Caco-2 (cell line): ENCODE results near the gene YY1. TPM values are rescaled to one million over a fixed set of nuclear protein-coding genes. Genes with fewer than 3 reads are reported as not detected.
"Not testable (repeated sequence)": the region's sequence is repeated elsewhere in the genome, so short reads cannot be mapped to it uniquely, and the experiment has no call there.

Experiments used
- BruUV-seq: library from RNA; stranded (reverse); fragments of 400-500 nt; replicated peaks from 2 replicates; lab custom pipeline; 2021; lab: Mats Ljungman, UMichigan
- CTCF ChIA-PET: fragments of 300-600 bp; sonication (Branson Sonifier 250); formaldehyde crosslinking; loops from one replicate; lab custom pipeline; 2022; ENCODE audit warnings: antibody characterized with exemption; lab: Charles Lee
- POLR2A ChIA-PET: fragments of 300-600 bp; sonication (Branson Sonifier 250); formaldehyde crosslinking; loops from one replicate; lab custom pipeline; 2022; ENCODE audit warnings: antibody characterized with exemption; lab: Charles Lee
- DNase-seq, 2 experiments: peaks; one replicate each; pipeline versions ENCODE4 v3.0.0 to v3.0.0-alpha.2; 2020 to 2022
- H3K27me3 ChIP-seq: replicated peaks from 2 replicates; pipeline ENCODE4 v1.6.0; 2011; ENCODE audit warnings: low read length; ENCODE audit not compliant: control insufficient read depth, insufficient read depth
- H3K36me3 ChIP-seq: 2 replicates; pipeline ENCODE4 v1.5.1; 2011; ENCODE audit warnings: low read length; ENCODE audit not compliant: control insufficient read depth, insufficient read depth
- H3K4me1 ChIP-seq: fragments of 250-450 bp; sonication (Bioruptor Pico); 2 replicates; pipeline ENCODE4 v1.5.1; 2020; ENCODE audit warnings: mild to moderate bottlenecking
- H3K4me3 ChIP-seq: 2 replicates; pipeline ENCODE4 v1.5.1; 2011; ENCODE audit warnings: low read depth, mild to moderate bottlenecking, control low read depth, low read length
- H3K9me3 ChIP-seq: fragments of 250-450 bp; sonication (Bioruptor Pico); 2 replicates; pipeline ENCODE4 v1.5.1; 2020; ENCODE audit warnings: mild to moderate bottlenecking, moderate library complexity
- H3K27ac Mint-ChIP-seq: one replicate; pipeline ENCODE4 v1.8.0; 2022; ENCODE audit warnings: mixed read lengths; ENCODE audit not compliant: unreplicated experiment
- H3K27me3 Mint-ChIP-seq: one replicate; pipeline ENCODE4 v1.8.0; 2022; ENCODE audit warnings: mixed read lengths; ENCODE audit not compliant: insufficient read depth, unreplicated experiment
- H3K36me3 Mint-ChIP-seq: one replicate; pipeline ENCODE4 v1.8.0; 2022; ENCODE audit warnings: mild to moderate bottlenecking, mixed read lengths; ENCODE audit not compliant: insufficient read depth, unreplicated experiment
- H3K4me1 Mint-ChIP-seq: one replicate; pipeline ENCODE4 v1.8.0; 2022; ENCODE audit warnings: low read depth, mixed read lengths; ENCODE audit not compliant: unreplicated experiment
- H3K4me3 Mint-ChIP-seq: one replicate; pipeline ENCODE4 v1.8.0; 2022; ENCODE audit warnings: mild to moderate bottlenecking, moderate library complexity, mixed read lengths; ENCODE audit not compliant: unreplicated experiment
- H3K9me3 Mint-ChIP-seq: one replicate; pipeline ENCODE4 v1.8.0; 2022; ENCODE audit warnings: mixed read lengths; ENCODE audit not compliant: unreplicated experiment
- CTCF ChIP-seq, 2 experiments: fragments of 200-600 bp in 1 of 2; IDR thresholded peaks; 1 replicate in 1 of 2; 2 replicates in 1 of 2; pipeline versions ENCODE4 v1.5.1 to v1.8.0; 2011 to 2022; ENCODE audit warnings: antibody characterized with exemption in 1 of 2, control low read depth in 1 of 2, inconsistent platforms in 1 of 2, low read depth in 1 of 2, low read length in 1 of 2, mild to moderate bottlenecking in 1 of 2, moderate library complexity in 1 of 2; ENCODE audit not compliant: insufficient read depth in 1 of 2, severe bottlenecking in 1 of 2, unreplicated experiment in 1 of 2
- intact Hi-C: fragments of 100-400 bp; cut with micrococcal nuclease; formaldehyde crosslinking; loops from one replicate; pipeline ENCODE4 v1.10.0; 2022; ENCODE audit not compliant: unreplicated experiment
- total RNA-seq: library from RNA; stranded (reverse); gene quantifications from 2 replicates; pipeline ENCODE4 v1.2.3, GENCODE V29; 2022

The YY1 gene
- total RNA-seq, 1 experiment from 2014 or later, result 94.1 TPM

- TF ChIP-seq CTCF (IDR thresholded peaks at IDR 0.05; ENCODE audit: insufficient read depth in 1 of 2, low read depth in 1 of 2, low read length in 1 of 2, severe bottlenecking in 1 of 2, unreplicated experiment in 1 of 2), result no peak
- no peaks in the 10 kb centered on the region for H3K27me3 ChIP-seq
- Mint-ChIP-seq H3K9me3 (no peaks in the 10 kb centered on the region), H3K4me3 (no peak overlapping the region), H3K36me3 (no peaks in the 10 kb centered on the region), H3K27me3 (no peaks in the 10 kb centered on the region), H3K27ac (no peak overlapping the region), H3K4me1 (peaks cover 10% of the 10 kb centered on the region)
- H3K4me3 ChIP-seq, result no peak overlapping the region
- DNase-seq, result no peak
- H3K36me3 ChIP-seq, result no peaks in the 10 kb centered on the region
- H3K9me3 ChIP-seq, result no peaks in the 10 kb centered on the region
- BruUV-seq, result no TSS peak
- peaks cover 14% of the 10 kb centered on the region; the same call in 1 of the 2 replicates for H3K4me1 ChIP-seq
- CTCF ChIA-PET, result interaction anchor here (0.6 to 0.7 kb wide), 2 partner anchors 67 to 133 kb away, joined by 3 to 6 read pairs; partner anchors contain the start of gene WDR25
- POLR2A ChIA-PET, result no interaction called here
- intact Hi-C loops, result no loop called here
These were observed 70.2 kb downstream of the YY1 start for GRCh38 chr14:100309028-100309737.

- H3K27me3 ChIP-seq, intact Hi-C loops, H3K36me3 Mint-ChIP-seq, H3K36me3 ChIP-seq, H3K27ac Mint-ChIP-seq, H3K27me3 Mint-ChIP-seq, H3K9me3 ChIP-seq, H3K4me1 Mint-ChIP-seq, H3K9me3 Mint-ChIP-seq, H3K4me3 Mint-ChIP-seq, BruUV-seq, POLR2A ChIA-PET, H3K4me1 ChIP-seq, H3K4me3 ChIP-seq, DNase-seq: not testable (repeated sequence)
- CTCF ChIA-PET, result interaction anchor here (0.5 kb wide), 1 partner anchor 15 kb away, joined by 3 read pairs; no protein-coding TSS in a partner anchor
These were observed 73.3 kb downstream of the YY1 start for GRCh38 chr14:100312110-100312876.

- H3K27me3 ChIP-seq, result no peaks in the 10 kb centered on the region
- no peaks in the 10 kb centered on the region for H3K9me3 ChIP-seq
- Mint-ChIP-seq H3K27me3 (no peaks in the 10 kb centered on the region), H3K4me1 (no peaks in the 10 kb centered on the region), H3K4me3 (no peak overlapping the region), H3K9me3 (no peaks in the 10 kb centered on the region), H3K36me3 (no peaks in the 10 kb centered on the region), H3K27ac (no peak overlapping the region)
- intact Hi-C loops, result no loop called here
- H3K36me3 ChIP-seq, result no peaks in the 10 kb centered on the region
- H3K4me3 ChIP-seq, result no peak overlapping the region
- ChIA-PET CTCF (no interaction called here), POLR2A (no interaction called here)
- no peak for TF ChIP-seq CTCF (IDR thresholded peaks at IDR 0.05; ENCODE audit: insufficient read depth in 1 of 2, low read depth in 1 of 2, low read length in 1 of 2, severe bottlenecking in 1 of 2, unreplicated experiment in 1 of 2)
- H3K4me1 ChIP-seq, result no peaks in the 10 kb centered on the region
- BruUV-seq, result no TSS peak
- no peak for DNase-seq
These were observed 74.0 kb downstream of the YY1 start for GRCh38 chr14:100312877-100313400.
